ENCODE data around the gene MYBBP1A.

GRCh38 chr17:4539576-4540223 lies 15.5 kb downstream of the MYBBP1A start:
- TF ChIP-seq CTCF (IDR thresholded peaks at IDR 0.05; ENCODE audit: poor library complexity) (no peak), EZH2 (IDR thresholded peaks at IDR 0.05; ENCODE audit: borderline replicate concordance) (no peak)

Data from hepatocyte (in vitro differentiated cells).